HepG2 (cell line): ENCODE data around the gene CCDC150. TPM values are rescaled to one million over a fixed set of nuclear protein-coding genes. Genes with fewer than 3 reads are reported as not detected.

ENCODE experiments used
- ADNP ChIP-seq: sonication (generic); formaldehyde crosslinking; IDR thresholded peaks from 2 replicates; pipeline ENCODE4 v1.4.0; 2020; ENCODE audit warnings: missing genetic modification reagents
- CHD4 ChIP-seq: fragments of 200-600 bp; sonication (generic); IDR thresholded peaks from 2 replicates; pipeline ENCODE4 v1.7.0; 2017; ENCODE audit warnings: mild to moderate bottlenecking, low read length, borderline replicate concordance
- DNMT3B ChIP-seq: conservative IDR thresholded peaks from 2 replicates; pipeline ENCODE4 v1.6.1; 2016; ENCODE audit warnings: missing biosample characterization, control low read depth
- ELF4 ChIP-seq: sonication (generic); formaldehyde crosslinking; IDR thresholded peaks from 2 replicates; pipeline ENCODE4 v1.5.0; 2020; ENCODE audit warnings: missing genetic modification reagents, mild to moderate bottlenecking, moderate library complexity, borderline replicate concordance
- ESRRA ChIP-seq: sonication (generic); formaldehyde crosslinking; IDR thresholded peaks from 2 replicates; pipeline ENCODE4 v1.5.1; 2020; ENCODE audit warnings: mild to moderate bottlenecking, low read depth, missing genetic modification reagents
- KLF6 ChIP-seq: IDR thresholded peaks from 2 replicates; pipeline ENCODE4 v1.8.0; 2016; ENCODE audit warnings: missing biosample characterization, missing genetic modification reagents
- MAX ChIP-seq: IDR thresholded peaks from 2 replicates; pipeline ENCODE4 v1.6.1; 2012; ENCODE audit warnings: inconsistent platforms
- NPAS2 ChIP-seq: sonication (generic); formaldehyde crosslinking; IDR thresholded peaks from 2 replicates; pipeline ENCODE4 v1.8.0; 2022; ENCODE audit warnings: mild to moderate bottlenecking, missing genetic modification reagents, borderline replicate concordance
- ONECUT2 ChIP-seq: sonication (generic); formaldehyde crosslinking; IDR thresholded peaks from 2 replicates; pipeline ENCODE4 v1.4.0; 2020; ENCODE audit warnings: missing genetic modification reagents
- PHF21A ChIP-seq: sonication (generic); formaldehyde crosslinking; IDR thresholded peaks from 2 replicates; pipeline ENCODE4 v1.5.0; 2020; ENCODE audit warnings: mild to moderate bottlenecking, missing genetic modification reagents
- PLRG1 ChIP-seq: fragments of 450-650 bp; conservative IDR thresholded peaks from 2 replicates; pipeline ENCODE4 v1.6.1; 2016
- SALL1 ChIP-seq: sonication (generic); formaldehyde crosslinking; IDR thresholded peaks from 2 replicates; pipeline ENCODE4 v1.8.0; 2022; ENCODE audit warnings: mild to moderate bottlenecking, missing genetic modification reagents
- SIX4 ChIP-seq: sonication (generic); formaldehyde crosslinking; IDR thresholded peaks from 2 replicates; pipeline ENCODE4 v1.4.0; 2020; ENCODE audit warnings: missing genetic modification reagents
- THAP11 ChIP-seq: IDR thresholded peaks from 2 replicates; pipeline ENCODE4 v1.6.1; 2016; ENCODE audit warnings: missing biosample characterization, missing genetic modification reagents
- ZFX ChIP-seq: sonication (generic); formaldehyde crosslinking; IDR thresholded peaks from 2 replicates; pipeline ENCODE4 v1.4.0; 2020; ENCODE audit warnings: mild to moderate bottlenecking, low read depth, missing genetic modification reagents, moderate library complexity
- ZIK1 ChIP-seq: sonication (generic); formaldehyde crosslinking; IDR thresholded peaks from 2 replicates; pipeline ENCODE4 v1.5.0; 2020; ENCODE audit warnings: mild to moderate bottlenecking, low read depth, missing genetic modification reagents, borderline replicate concordance
- ZNF101 ChIP-seq: sonication (generic); formaldehyde crosslinking; IDR thresholded peaks from 2 replicates; pipeline ENCODE4 v1.4.0; 2020; ENCODE audit warnings: mild to moderate bottlenecking, low read depth, missing genetic modification reagents, borderline replicate concordance
- ZNF292 ChIP-seq: sonication (generic); formaldehyde crosslinking; IDR thresholded peaks from 2 replicates; pipeline ENCODE4 v1.8.1; 2022; ENCODE audit warnings: mild to moderate bottlenecking, low read depth, missing genetic modification reagents, borderline replicate concordance
- ZNF569 ChIP-seq: sonication (generic); formaldehyde crosslinking; IDR thresholded peaks from 2 replicates; pipeline ENCODE4 v1.5.0; 2020; ENCODE audit warnings: mild to moderate bottlenecking, missing genetic modification reagents, moderate library complexity, borderline replicate concordance
- ZNF570 ChIP-seq: sonication (generic); formaldehyde crosslinking; IDR thresholded peaks from 2 replicates; pipeline ENCODE4 v1.4.0; 2020; ENCODE audit warnings: mild to moderate bottlenecking, missing genetic modification reagents, borderline replicate concordance
- ZNF607 ChIP-seq: sonication (generic); formaldehyde crosslinking; IDR thresholded peaks from 2 replicates; pipeline ENCODE4 v1.5.1; 2020; ENCODE audit warnings: missing genetic modification reagents, mild to moderate bottlenecking, borderline replicate concordance
- ZNF746 ChIP-seq: sonication (generic); formaldehyde crosslinking; IDR thresholded peaks from 2 replicates; pipeline ENCODE4 v1.8.0; 2022; ENCODE audit warnings: mild to moderate bottlenecking, missing genetic modification reagents
- ZNF761 ChIP-seq: sonication (generic); formaldehyde crosslinking; conservative IDR thresholded peaks from 2 replicates; pipeline ENCODE4 v1.4.0; 2020; ENCODE audit warnings: mild to moderate bottlenecking, missing genetic modification reagents
- polyA plus RNA-seq, 8 experiments: library from polyadenylated mRNA; depleted of rRNA in 3 of 8; stranded (reverse) in 7 of 8; unstranded in 1 of 8; fragments of >200 nt; fragmentation: Illumina TruSeq in 4 of 8; extraction: Trizol in 4 of 8; gene quantifications; 2 replicates each; pipeline versions ENCODE4 v1.2.1 to v1.2.3, GENCODE V29; 2011 to 2016; ENCODE audit warnings: low read depth in 4 of 8, missing spikeins in 1 of 8, mixed read lengths in 1 of 8; ENCODE audit not compliant: insufficient read depth in 1 of 8
- total RNA-seq, 5 experiments: library from RNA; depleted of rRNA; stranded (reverse); fragments of >200 nt; fragmentation: Illumina TruSeq; extraction: Trizol; gene quantifications; 2 replicates each; pipeline ENCODE4 v1.2.3, GENCODE V29; 2016; ENCODE audit warnings: low read depth in 1 of 5
- TF ChIP-seq, protein P1 (sequence below): sonication (generic); formaldehyde crosslinking; IDR thresholded peaks from 2 replicates; pipeline ENCODE4 v1.4.0; 2020; ENCODE audit warnings: missing genetic modification reagents, borderline replicate concordance
- TF ChIP-seq, protein P2 (sequence below): sonication (generic); formaldehyde crosslinking; conservative IDR thresholded peaks from 2 replicates; pipeline ENCODE4 v1.4.0; 2020; ENCODE audit warnings: mild to moderate bottlenecking, missing genetic modification reagents, moderate library complexity

The CCDC150 gene
- total and polyA plus RNA-seq, 2 of the 13 experiments (the other 11 are each of a cell fraction or from before 2014, with no cell fraction given): 14.9 to 32.6 TPM

- TF ChIP-seq ZNF101 (CRISPR knock-in tag): no peak
- no peak for TF ChIP-seq PLRG1
- no peak for TF ChIP-seq ZNF761 (CRISPR knock-in tag)
- 0 out of 2 replicates have a peak, but pooled peaks have one; percentile 32 for TF ChIP-seq MAX
- TF ChIP-seq ZFX (CRISPR knock-in tag): peak; percentile 44
- no peak for TF ChIP-seq ADNP (CRISPR knock-in tag)
- no peak; the same call in 1 of the 2 replicates for TF ChIP-seq ZNF292
- TF ChIP-seq, protein P1, sequence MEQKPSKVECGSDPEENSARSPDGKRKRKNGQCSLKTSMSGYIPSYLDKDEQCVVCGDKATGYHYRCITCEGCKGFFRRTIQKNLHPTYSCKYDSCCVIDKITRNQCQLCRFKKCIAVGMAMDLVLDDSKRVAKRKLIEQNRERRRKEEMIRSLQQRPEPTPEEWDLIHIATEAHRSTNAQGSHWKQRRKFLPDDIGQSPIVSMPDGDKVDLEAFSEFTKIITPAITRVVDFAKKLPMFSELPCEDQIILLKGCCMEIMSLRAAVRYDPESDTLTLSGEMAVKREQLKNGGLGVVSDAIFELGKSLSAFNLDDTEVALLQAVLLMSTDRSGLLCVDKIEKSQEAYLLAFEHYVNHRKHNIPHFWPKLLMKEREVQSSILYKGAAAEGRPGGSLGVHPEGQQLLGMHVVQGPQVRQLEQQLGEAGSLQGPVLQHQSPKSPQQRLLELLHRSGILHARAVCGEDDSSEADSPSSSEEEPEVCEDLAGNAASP (CRISPR knock-in tag): peak; percentile 65; the same call in 1 of the 2 replicates
- no peak for TF ChIP-seq ZNF607 (CRISPR knock-in tag)
- TF ChIP-seq SIX4 (CRISPR knock-in tag): peak; percentile 91
- no peak for TF ChIP-seq DNMT3B (CRISPR knock-in tag)
- no peak for TF ChIP-seq ELF4 (CRISPR knock-in tag)
- TF ChIP-seq ZNF746 (CRISPR knock-in tag): no peak
- no peak for TF ChIP-seq ZNF569 (CRISPR knock-in tag)
- TF ChIP-seq THAP11 (CRISPR knock-in tag): 0 out of 2 replicates have a peak, but pooled peaks have one; percentile 9
- no peak for TF ChIP-seq ONECUT2
- peak; percentile 50; the same call in 1 of the 2 replicates for TF ChIP-seq PHF21A (CRISPR knock-in tag)
- TF ChIP-seq ESRRA (CRISPR knock-in tag): no peak
- no peak for TF ChIP-seq NPAS2 (CRISPR knock-in tag)
- no peak for TF ChIP-seq KLF6 (CRISPR knock-in tag)
- TF ChIP-seq ZNF570 (CRISPR knock-in tag): no peak
- peak; percentile 59; the same call in 1 of the 2 replicates for TF ChIP-seq SALL1 (CRISPR knock-in tag)
- TF ChIP-seq, protein P2, sequence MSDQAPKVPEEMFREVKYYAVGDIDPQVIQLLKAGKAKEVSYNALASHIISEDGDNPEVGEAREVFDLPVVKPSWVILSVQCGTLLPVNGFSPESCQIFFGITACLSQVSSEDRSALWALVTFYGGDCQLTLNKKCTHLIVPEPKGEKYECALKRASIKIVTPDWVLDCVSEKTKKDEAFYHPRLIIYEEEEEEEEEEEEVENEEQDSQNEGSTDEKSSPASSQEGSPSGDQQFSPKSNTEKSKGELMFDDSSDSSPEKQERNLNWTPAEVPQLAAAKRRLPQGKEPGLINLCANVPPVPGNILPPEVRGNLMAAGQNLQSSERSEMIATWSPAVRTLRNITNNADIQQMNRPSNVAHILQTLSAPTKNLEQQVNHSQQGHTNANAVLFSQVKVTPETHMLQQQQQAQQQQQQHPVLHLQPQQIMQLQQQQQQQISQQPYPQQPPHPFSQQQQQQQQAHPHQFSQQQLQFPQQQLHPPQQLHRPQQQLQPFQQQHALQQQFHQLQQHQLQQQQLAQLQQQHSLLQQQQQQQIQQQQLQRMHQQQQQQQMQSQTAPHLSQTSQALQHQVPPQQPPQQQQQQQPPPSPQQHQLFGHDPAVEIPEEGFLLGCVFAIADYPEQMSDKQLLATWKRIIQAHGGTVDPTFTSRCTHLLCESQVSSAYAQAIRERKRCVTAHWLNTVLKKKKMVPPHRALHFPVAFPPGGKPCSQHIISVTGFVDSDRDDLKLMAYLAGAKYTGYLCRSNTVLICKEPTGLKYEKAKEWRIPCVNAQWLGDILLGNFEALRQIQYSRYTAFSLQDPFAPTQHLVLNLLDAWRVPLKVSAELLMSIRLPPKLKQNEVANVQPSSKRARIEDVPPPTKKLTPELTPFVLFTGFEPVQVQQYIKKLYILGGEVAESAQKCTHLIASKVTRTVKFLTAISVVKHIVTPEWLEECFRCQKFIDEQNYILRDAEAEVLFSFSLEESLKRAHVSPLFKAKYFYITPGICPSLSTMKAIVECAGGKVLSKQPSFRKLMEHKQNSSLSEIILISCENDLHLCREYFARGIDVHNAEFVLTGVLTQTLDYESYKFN (CRISPR knock-in tag): peak; percentile 73
- no peak for TF ChIP-seq CHD4
- no peak for TF ChIP-seq ZIK1 (CRISPR knock-in tag)
Measured at GRCh38 chr2:196719110-196719872, 79.8 kb downstream of the CCDC150 start (continued).
